Measurements from ENCODE around the gene ZCCHC2. TPM values are rescaled to one million over a fixed set of nuclear protein-coding genes. Genes with fewer than 3 reads are reported as not detected.

ZCCHC2 gene
- polyA plus RNA-seq, 2 donors: 3.0 to 3.5 TPM

GRCh38 chr18:62610701-62611411 lies 88.0 kb downstream of the ZCCHC2 start:
- Histone ChIP-seq H3K36me3 (ENCODE audit: control insufficient read depth in 2 of 2, insufficient read depth in 2 of 2, low read length in 1 of 2) (no peaks in the 10 kb centered on the region), H3K27ac (ENCODE audit: low read depth in 2 of 2, low read length in 1 of 2) (no peak overlapping the region), H3K4me3 (ENCODE audit: low read depth in 1 of 2, low read length in 2 of 2) (no peak overlapping the region), H3K9me3 (ENCODE audit: control insufficient read depth in 2 of 2, insufficient read depth in 1 of 2, low read depth in 1 of 2, low read length in 1 of 2) (no peaks in the 10 kb centered on the region), H3K4me1 (ENCODE audit: control insufficient read depth in 2 of 2, insufficient read depth in 2 of 2, low read length in 1 of 2) (no peaks in the 10 kb centered on the region), H3K27me3 (ENCODE audit: control insufficient read depth in 1 of 2, insufficient read depth in 2 of 2, low read length in 2 of 2) (peaks cover 0 to 2% of the 10 kb centered on the region in 2 donors)
- WGBS, 2 donors: 50 to 54% methylated on average over 23 to 24 of the region's 24 CpGs

- H3K36me3 ChIP-seq (ENCODE audit: control insufficient read depth in 2 of 2, insufficient read depth in 2 of 2, low read length in 1 of 2): no peaks in the 10 kb centered on the region
- no peak overlapping the region for H3K4me3 ChIP-seq (ENCODE audit: low read depth in 1 of 2, low read length in 2 of 2)
- H3K27ac ChIP-seq (ENCODE audit: low read depth in 2 of 2, low read length in 1 of 2): no peak overlapping the region
Measured at GRCh38 chr18:62611453-62612288, 88.8 kb downstream of the ZCCHC2 start.

GRCh38 chr18:62612289-62612645 lies 89.4 kb downstream of the ZCCHC2 start:
- H3K4me1 ChIP-seq (ENCODE audit: control insufficient read depth in 2 of 2, insufficient read depth in 2 of 2, low read length in 1 of 2): no peaks in the 10 kb centered on the region
- no peaks in the 10 kb centered on the region for H3K9me3 ChIP-seq (ENCODE audit: control insufficient read depth in 2 of 2, insufficient read depth in 1 of 2, low read depth in 1 of 2, low read length in 1 of 2)
- H3K36me3 ChIP-seq (ENCODE audit: control insufficient read depth in 2 of 2, insufficient read depth in 2 of 2, low read length in 1 of 2): no peaks in the 10 kb centered on the region
- H3K4me3 ChIP-seq (ENCODE audit: low read depth in 1 of 2, low read length in 2 of 2): no peak overlapping the region
- H3K27me3 ChIP-seq (ENCODE audit: control insufficient read depth in 1 of 2, insufficient read depth in 2 of 2, low read length in 2 of 2): peaks cover 0 to 2% of the 10 kb centered on the region in 2 donors
- no peak overlapping the region for H3K27ac ChIP-seq (ENCODE audit: low read depth in 2 of 2, low read length in 1 of 2)
- 77 to 79% methylated on average over 4 of the region's 4 CpGs for WGBS, 2 donors

More at GRCh38 chr18:62611453-62612288, 88.8 kb downstream of the ZCCHC2 start:
- Histone ChIP-seq H3K27me3 (ENCODE audit: control insufficient read depth in 1 of 2, insufficient read depth in 2 of 2, low read length in 2 of 2) (peaks cover 0 to 2% of the 10 kb centered on the region in 2 donors), H3K4me1 (ENCODE audit: control insufficient read depth in 2 of 2, insufficient read depth in 2 of 2, low read length in 1 of 2) (no peaks in the 10 kb centered on the region), H3K9me3 (ENCODE audit: control insufficient read depth in 2 of 2, insufficient read depth in 1 of 2, low read depth in 1 of 2, low read length in 1 of 2) (no peaks in the 10 kb centered on the region)
- 64 to 66% methylated on average over 32 of the region's 32 CpGs for WGBS, 2 donors

DNA sequence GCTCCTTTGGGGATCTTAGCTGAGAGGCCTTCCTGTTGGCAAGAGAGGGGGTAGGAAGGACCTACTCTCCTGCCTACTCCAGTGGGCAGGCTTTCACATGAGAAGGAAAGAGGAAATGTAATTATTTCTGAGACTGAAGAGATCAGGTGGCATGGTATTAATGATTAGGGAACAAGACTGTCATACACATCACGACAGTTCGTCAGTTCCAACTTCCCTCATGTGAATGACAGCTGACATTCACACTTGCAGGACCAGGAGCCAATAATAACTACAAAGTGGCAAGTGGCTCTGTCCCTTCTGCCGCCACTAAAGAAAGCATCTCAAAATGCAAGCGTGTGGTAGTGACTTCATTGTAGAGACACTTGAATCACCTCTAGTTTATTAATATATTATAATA lies 90.0 kb downstream of the ZCCHC2 start:
- Histone ChIP-seq H3K27ac (ENCODE audit: low read depth in 2 of 2, low read length in 1 of 2) (no peak overlapping the region), H3K36me3 (ENCODE audit: control insufficient read depth in 2 of 2, insufficient read depth in 2 of 2, low read length in 1 of 2) (no peaks in the 10 kb centered on the region), H3K4me1 (ENCODE audit: control insufficient read depth in 2 of 2, insufficient read depth in 2 of 2, low read length in 1 of 2) (no peaks in the 10 kb centered on the region), H3K4me3 (ENCODE audit: low read depth in 1 of 2, low read length in 2 of 2) (no peak overlapping the region), H3K27me3 (ENCODE audit: control insufficient read depth in 1 of 2, insufficient read depth in 2 of 2, low read length in 2 of 2) (peaks cover 0 to 2% of the 10 kb centered on the region in 2 donors), H3K9me3 (ENCODE audit: control insufficient read depth in 2 of 2, insufficient read depth in 1 of 2, low read depth in 1 of 2, low read length in 1 of 2) (no peaks in the 10 kb centered on the region)
- WGBS, 2 donors: 86 to 90% methylated on average over 4 of the region's 4 CpGs

GRCh38 chr18:62614494-62614893 lies 91.7 kb downstream of the ZCCHC2 start:
- Histone ChIP-seq H3K9me3 (ENCODE audit: control insufficient read depth in 2 of 2, insufficient read depth in 1 of 2, low read depth in 1 of 2, low read length in 1 of 2) (no peaks in the 10 kb centered on the region), H3K4me3 (ENCODE audit: low read depth in 1 of 2, low read length in 2 of 2) (no peak overlapping the region), H3K27ac (ENCODE audit: low read depth in 2 of 2, low read length in 1 of 2) (no peak overlapping the region), H3K4me1 (ENCODE audit: control insufficient read depth in 2 of 2, insufficient read depth in 2 of 2, low read length in 1 of 2) (no peaks in the 10 kb centered on the region), H3K36me3 (ENCODE audit: control insufficient read depth in 2 of 2, insufficient read depth in 2 of 2, low read length in 1 of 2) (no peaks in the 10 kb centered on the region), H3K27me3 (ENCODE audit: control insufficient read depth in 1 of 2, insufficient read depth in 2 of 2, low read length in 2 of 2) (no peaks in the 10 kb centered on the region)
- WGBS, 2 donors: 79 to 81% methylated on average over 9 of the region's 9 CpGs

DNA sequence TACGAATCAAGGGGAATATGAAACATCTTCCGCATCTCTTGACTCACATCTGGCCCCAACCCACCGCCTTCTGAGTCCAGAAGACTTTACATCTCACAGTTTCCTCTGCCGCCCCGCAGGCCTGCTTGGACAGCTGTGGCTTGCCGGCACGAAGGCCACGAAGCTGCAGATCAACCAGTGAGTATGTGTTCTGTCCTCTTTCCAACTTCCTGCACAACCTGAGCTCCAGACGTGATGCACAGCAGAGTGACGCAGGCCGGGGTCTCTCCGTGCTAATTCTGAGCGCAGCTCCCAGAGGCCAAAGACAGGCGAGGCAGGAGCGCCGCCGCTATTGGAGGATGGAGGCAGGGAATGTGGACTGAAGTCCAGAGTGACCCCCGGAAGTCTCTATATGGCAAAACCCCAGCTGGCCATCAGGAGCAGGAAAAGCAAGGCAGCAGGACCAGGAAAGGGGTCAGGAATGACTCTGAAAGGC lies 93.5 kb downstream of the ZCCHC2 start:
- no peak overlapping the region for H3K27ac ChIP-seq (ENCODE audit: low read depth in 2 of 2, low read length in 1 of 2)
- 76 to 80% methylated on average over 18 of the region's 18 CpGs for WGBS, 2 donors
- no peaks in the 10 kb centered on the region for H3K27me3 ChIP-seq (ENCODE audit: control insufficient read depth in 1 of 2, insufficient read depth in 2 of 2, low read length in 2 of 2)
- no peak overlapping the region for H3K4me3 ChIP-seq (ENCODE audit: low read depth in 1 of 2, low read length in 2 of 2)
- H3K4me1 ChIP-seq (ENCODE audit: control insufficient read depth in 2 of 2, insufficient read depth in 2 of 2, low read length in 1 of 2): no peaks in the 10 kb centered on the region
- H3K36me3 ChIP-seq (ENCODE audit: control insufficient read depth in 2 of 2, insufficient read depth in 2 of 2, low read length in 1 of 2): no peaks in the 10 kb centered on the region
- no peaks in the 10 kb centered on the region for H3K9me3 ChIP-seq (ENCODE audit: control insufficient read depth in 2 of 2, insufficient read depth in 1 of 2, low read depth in 1 of 2, low read length in 1 of 2)

GRCh38 chr18:62617793-62618591 lies 95.2 kb downstream of the ZCCHC2 start:
- no peaks in the 10 kb centered on the region for H3K36me3 ChIP-seq (ENCODE audit: control insufficient read depth in 2 of 2, insufficient read depth in 2 of 2, low read length in 1 of 2)
- no peaks in the 10 kb centered on the region for H3K27me3 ChIP-seq (ENCODE audit: control insufficient read depth in 1 of 2, insufficient read depth in 2 of 2, low read length in 2 of 2)
- H3K4me1 ChIP-seq (ENCODE audit: control insufficient read depth in 2 of 2, insufficient read depth in 2 of 2, low read length in 1 of 2): no peaks in the 10 kb centered on the region
- H3K4me3 ChIP-seq (ENCODE audit: low read depth in 1 of 2, low read length in 2 of 2): no peak overlapping the region
- no peak overlapping the region for H3K27ac ChIP-seq (ENCODE audit: low read depth in 2 of 2, low read length in 1 of 2)
- H3K9me3 ChIP-seq (ENCODE audit: control insufficient read depth in 2 of 2, insufficient read depth in 1 of 2, low read depth in 1 of 2, low read length in 1 of 2): no peaks in the 10 kb centered on the region
- WGBS, 2 donors: 86% methylated on average over 8 of the region's 8 CpGs

DNA sequence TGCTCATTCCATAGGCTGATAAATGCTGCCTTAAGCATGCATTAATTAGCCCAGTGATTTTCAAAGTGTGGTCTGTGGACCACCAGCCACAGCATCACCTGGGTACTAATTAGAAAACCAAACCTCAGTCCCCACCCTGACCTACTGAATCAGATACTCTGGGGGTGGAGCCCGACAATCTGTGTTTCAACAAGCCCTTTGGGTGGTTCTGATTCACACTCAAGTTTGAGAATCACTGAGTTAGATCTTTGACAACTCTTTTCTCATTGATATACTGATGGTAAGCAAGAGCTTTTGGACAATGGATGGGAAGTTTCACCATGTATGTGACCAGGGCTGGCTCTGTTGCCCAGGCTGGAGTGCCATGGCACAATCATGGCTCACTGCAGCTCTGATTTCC lies 95.9 kb downstream of the ZCCHC2 start:
- Histone ChIP-seq H3K27ac (ENCODE audit: low read depth in 2 of 2, low read length in 1 of 2) (no peak overlapping the region), H3K4me1 (ENCODE audit: control insufficient read depth in 2 of 2, insufficient read depth in 2 of 2, low read length in 1 of 2) (no peaks in the 10 kb centered on the region)
- WGBS, 2 donors: 78 to 80% methylated on average over 1 of the region's 1 CpG

GRCh38 chr18:62621546-62621945 lies 98.7 kb downstream of the ZCCHC2 start:
- Histone ChIP-seq H3K36me3 (ENCODE audit: control insufficient read depth in 2 of 2, insufficient read depth in 2 of 2, low read length in 1 of 2) (no peaks in the 10 kb centered on the region), H3K4me1 (ENCODE audit: control insufficient read depth in 2 of 2, insufficient read depth in 2 of 2, low read length in 1 of 2) (no peaks in the 10 kb centered on the region), H3K27me3 (ENCODE audit: control insufficient read depth in 1 of 2, insufficient read depth in 2 of 2, low read length in 2 of 2) (no peaks in the 10 kb centered on the region), H3K9me3 (ENCODE audit: control insufficient read depth in 2 of 2, insufficient read depth in 1 of 2, low read depth in 1 of 2, low read length in 1 of 2) (no peaks in the 10 kb centered on the region), H3K27ac (ENCODE audit: low read depth in 2 of 2, low read length in 1 of 2) (no peak overlapping the region), H3K4me3 (ENCODE audit: low read depth in 1 of 2, low read length in 2 of 2) (no peak overlapping the region)
- 69 to 75% methylated on average over 12 of the region's 12 CpGs for WGBS, 2 donors

More for the DNA sequence above, 95.9 kb downstream of the ZCCHC2 start:
- Histone ChIP-seq H3K4me3 (ENCODE audit: low read depth in 1 of 2, low read length in 2 of 2) (no peak overlapping the region), H3K27me3 (ENCODE audit: control insufficient read depth in 1 of 2, insufficient read depth in 2 of 2, low read length in 2 of 2) (no peaks in the 10 kb centered on the region), H3K9me3 (ENCODE audit: control insufficient read depth in 2 of 2, insufficient read depth in 1 of 2, low read depth in 1 of 2, low read length in 1 of 2) (no peaks in the 10 kb centered on the region), H3K36me3 (ENCODE audit: control insufficient read depth in 2 of 2, insufficient read depth in 2 of 2, low read length in 1 of 2) (no peaks in the 10 kb centered on the region)

All from esophagus (tissue), 2 donors.